IMR-90 (cell line): ENCODE measurements around the gene TAOK1.
A peak's percentile ranks its signal among the peaks of the same experiment; 100 is the strongest.

ENCODE experiments used
- CEBPB ChIP-seq: IDR thresholded peaks from 2 replicates; pipeline ENCODE4 v1.6.1; 2012; ENCODE audit warnings: low read depth, low read length, improper control_type of control experiment
- FOS ChIP-seq: fragments of 150-350 bp; IDR thresholded peaks from 2 replicates; pipeline ENCODE4 v1.6.1; 2016; ENCODE audit warnings: low read depth, low read length
- MAFK ChIP-seq: IDR thresholded peaks from 2 replicates; pipeline ENCODE4 v1.6.1; 2012; ENCODE audit warnings: low read depth, low read length, improper control_type of control experiment
- MXI1 ChIP-seq: IDR thresholded peaks from 2 replicates; pipeline ENCODE4 v1.6.1; 2012; ENCODE audit warnings: low read depth, mild to moderate bottlenecking, low read length, moderate library complexity, borderline replicate concordance
- POLR2A ChIP-seq: IDR thresholded peaks from 2 replicates; pipeline ENCODE4 v1.6.1; 2012; ENCODE audit warnings: mild to moderate bottlenecking, low read depth, low read length
- RAD21 ChIP-seq: IDR thresholded peaks from 2 replicates; pipeline ENCODE4 v1.6.1; 2012; ENCODE audit warnings: low read length, improper control_type of control experiment
- RFX5 ChIP-seq: IDR thresholded peaks from 2 replicates; pipeline ENCODE4 v1.8.0; 2012; ENCODE audit warnings: low read depth, mild to moderate bottlenecking, low read length, moderate library complexity
- SMC3 ChIP-seq: fragments of 150-350 bp; IDR thresholded peaks from 2 replicates; pipeline ENCODE4 v1.6.1; 2016; ENCODE audit warnings: low read depth, mild to moderate bottlenecking, antibody characterized with exemption, low read length, moderate library complexity
- TF ChIP-seq, protein P1 (sequence below): conservative IDR thresholded peaks from 2 replicates; pipeline ENCODE4 v1.5.1; 2012; ENCODE audit warnings: mild to moderate bottlenecking, low read depth, low read length, improper control_type of control experiment
- TF ChIP-seq, protein P2 (sequence below): fragments of 150-350 bp; IDR thresholded peaks from 2 replicates; pipeline ENCODE4 v1.6.1; 2017; ENCODE audit warnings: mild to moderate bottlenecking, antibody characterized with exemption, low read length, low read depth

DNA sequence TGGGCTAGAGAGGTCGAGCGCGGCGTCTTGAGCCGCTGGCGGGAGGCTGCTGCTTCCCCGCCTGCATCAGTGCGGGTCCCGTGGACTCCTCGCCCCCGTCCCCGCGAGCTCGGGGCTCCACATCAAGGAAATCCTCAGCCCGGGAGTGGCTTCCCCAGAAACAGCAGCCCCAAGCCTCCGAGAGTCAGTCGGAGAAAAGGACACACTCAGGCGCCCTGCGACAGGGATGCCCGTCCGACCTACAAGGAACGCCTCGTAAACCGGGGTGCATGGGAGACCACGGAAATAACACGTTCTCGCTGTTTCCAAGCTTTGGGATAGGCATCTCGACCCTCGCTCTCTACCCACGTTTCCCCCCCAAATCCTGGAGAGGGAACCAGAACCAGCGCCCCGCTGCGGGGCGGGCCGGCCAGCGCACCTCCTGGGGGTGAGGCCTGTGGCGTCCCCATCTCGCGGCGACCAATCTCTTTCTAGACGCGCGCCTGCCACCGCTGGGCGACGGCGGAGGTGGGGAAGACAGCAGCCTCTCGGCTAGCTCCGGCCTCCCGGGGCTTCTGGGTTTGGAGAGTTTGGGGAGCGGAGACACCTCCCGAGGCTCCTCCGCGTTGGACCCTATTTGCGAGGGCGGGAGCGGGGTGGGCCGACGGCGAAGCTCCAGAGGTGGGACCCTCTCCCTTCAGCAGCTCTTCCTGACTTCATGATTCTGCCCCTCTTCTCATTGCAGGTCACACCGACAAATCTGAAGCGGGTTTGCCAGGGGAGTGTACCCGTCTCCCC, 177.6 kb downstream of the TAOK1 start:
- TF ChIP-seq POLR2A (no peak), MAFK (no peak), SMC3 (no peak), RFX5 (no peak), RAD21 (no peak), FOS (no peak), MXI1 (no peak), CEBPB (no peak)
- TF ChIP-seq, protein P1, sequence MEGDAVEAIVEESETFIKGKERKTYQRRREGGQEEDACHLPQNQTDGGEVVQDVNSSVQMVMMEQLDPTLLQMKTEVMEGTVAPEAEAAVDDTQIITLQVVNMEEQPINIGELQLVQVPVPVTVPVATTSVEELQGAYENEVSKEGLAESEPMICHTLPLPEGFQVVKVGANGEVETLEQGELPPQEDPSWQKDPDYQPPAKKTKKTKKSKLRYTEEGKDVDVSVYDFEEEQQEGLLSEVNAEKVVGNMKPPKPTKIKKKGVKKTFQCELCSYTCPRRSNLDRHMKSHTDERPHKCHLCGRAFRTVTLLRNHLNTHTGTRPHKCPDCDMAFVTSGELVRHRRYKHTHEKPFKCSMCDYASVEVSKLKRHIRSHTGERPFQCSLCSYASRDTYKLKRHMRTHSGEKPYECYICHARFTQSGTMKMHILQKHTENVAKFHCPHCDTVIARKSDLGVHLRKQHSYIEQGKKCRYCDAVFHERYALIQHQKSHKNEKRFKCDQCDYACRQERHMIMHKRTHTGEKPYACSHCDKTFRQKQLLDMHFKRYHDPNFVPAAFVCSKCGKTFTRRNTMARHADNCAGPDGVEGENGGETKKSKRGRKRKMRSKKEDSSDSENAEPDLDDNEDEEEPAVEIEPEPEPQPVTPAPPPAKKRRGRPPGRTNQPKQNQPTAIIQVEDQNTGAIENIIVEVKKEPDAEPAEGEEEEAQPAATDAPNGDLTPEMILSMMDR = 0 out of 2 replicates have a peak, but pooled peaks have one; percentile 18
- TF ChIP-seq, protein P2, sequence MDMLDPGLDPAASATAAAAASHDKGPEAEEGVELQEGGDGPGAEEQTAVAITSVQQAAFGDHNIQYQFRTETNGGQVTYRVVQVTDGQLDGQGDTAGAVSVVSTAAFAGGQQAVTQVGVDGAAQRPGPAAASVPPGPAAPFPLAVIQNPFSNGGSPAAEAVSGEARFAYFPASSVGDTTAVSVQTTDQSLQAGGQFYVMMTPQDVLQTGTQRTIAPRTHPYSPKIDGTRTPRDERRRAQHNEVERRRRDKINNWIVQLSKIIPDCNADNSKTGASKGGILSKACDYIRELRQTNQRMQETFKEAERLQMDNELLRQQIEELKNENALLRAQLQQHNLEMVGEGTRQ = no peak
